K562 (cell line): ENCODE data around the gene KCNIP2. TPM values are rescaled to one million over a fixed set of nuclear protein-coding genes. Genes with fewer than 3 reads are reported as not detected.

Experiments used
- ATAC-seq: fragments of 200-7000 bp; cut with Tn5 transposase; 3 replicates; pipeline ENCODE4 v1.9.1; 2020; ENCODE audit warnings: moderate library complexity
- BruUV-seq: library from RNA; stranded (reverse); fragments of 400-500 nt; replicated peaks from 2 replicates; lab custom pipeline; 2021; lab: Mats Ljungman, UMichigan
- CTCF ChIA-PET: fragments of 300-600 bp; formaldehyde crosslinking; extraction: SDS; loops from one replicate; lab custom pipeline; 2021; ENCODE audit warnings: low intra/inter-chr PET ratio; lab: Yijun Ruan, JAX
- POLR2A ChIA-PET: fragments of 300-600, 350-650 bp; sonication (Branson Sonifier 250); formaldehyde crosslinking; extraction: SDS; loops from one replicate; lab custom pipeline; 2021; ENCODE audit warnings: antibody characterized with exemption, inconsistent platforms; lab: Yijun Ruan, JAX
- DNase-seq, 4 experiments: peaks; one replicate each; pipeline versions ENCODE4 v3.0.0 to v3.0.0-alpha.2; 2011 to 2018; ENCODE audit warnings: low spot score in 3 of 4, mixed read lengths in 3 of 4; ENCODE audit errors: extremely low read depth in 1 of 4
- FAIRE-seq: peaks from 2 replicates; lab custom pipeline; 2011; peaks lifted over from hg19 to GRCh38; lab: Jason Lieb, UNC
- H2AFZ ChIP-seq: 2 replicates; pipeline ENCODE4 v1.6.0; 2011; ENCODE audit warnings: low read depth, low read length, control low read depth, inconsistent platforms
- H3K27ac ChIP-seq: fragments of 200-600 bp; 3 replicates; pipeline ENCODE4 v1.8.0; 2011; ENCODE audit warnings: low read depth, mild to moderate bottlenecking, control low read depth, inconsistent platforms, low read length, moderate library complexity, mixed read lengths; ENCODE audit errors: extremely low read depth
- H3K27me3 ChIP-seq, 2 experiments: fragments of 300-600 bp in 1 of 2; 2 replicates in 1 of 2; 3 replicates in 1 of 2; pipeline versions ENCODE4 v1.6.0 to v1.8.0; 2011; ENCODE audit warnings: inconsistent platforms in 2 of 2, low read length in 2 of 2, mild to moderate bottlenecking in 1 of 2, mixed read lengths in 1 of 2, moderate library complexity in 1 of 2; ENCODE audit not compliant: control insufficient read depth in 2 of 2, insufficient read depth in 2 of 2
- H3K36me3 ChIP-seq: fragments of 300-600 bp; 3 replicates; pipeline ENCODE4 v1.8.0; 2011; ENCODE audit warnings: mild to moderate bottlenecking, low read length, inconsistent platforms; ENCODE audit not compliant: control insufficient read depth, insufficient read depth
- H3K4me1 ChIP-seq, 2 experiments: fragments of 200-600 bp in 1 of 2; replicated peaks in 1 of 2; 2 replicates in 1 of 2; 3 replicates in 1 of 2; pipeline versions ENCODE4 v1.5.1 to v1.8.0; 2011; ENCODE audit warnings: inconsistent platforms in 2 of 2, low read length in 2 of 2, mild to moderate bottlenecking in 1 of 2, mixed read lengths in 1 of 2, moderate library complexity in 1 of 2; ENCODE audit not compliant: control insufficient read depth in 2 of 2, insufficient read depth in 2 of 2
- H3K4me2 ChIP-seq: 2 replicates; pipeline ENCODE4 v1.6.1; 2011; ENCODE audit warnings: low read length, control low read depth, inconsistent platforms, mixed read lengths; ENCODE audit not compliant: insufficient read depth
- H3K4me3 ChIP-seq: fragments of 200-600 bp; sonication (generic), shearing (Covaris generic); 2 replicates; pipeline ENCODE4 v1.5.1; 2016; ENCODE audit warnings: control low read depth, inconsistent platforms
- H3K79me2 ChIP-seq: fragments of 200-600 bp; 3 replicates; pipeline ENCODE4 v1.8.0; 2011; ENCODE audit warnings: low read length, inconsistent platforms; ENCODE audit not compliant: control insufficient read depth, insufficient read depth
- H3K9ac ChIP-seq, 2 experiments: 2 replicates each; pipeline versions ENCODE4 v1.6.0 to v1.6.1; 2011; ENCODE audit warnings: low read depth in 2 of 2, low read length in 2 of 2, control low read depth in 1 of 2, inconsistent platforms in 1 of 2, mild to moderate bottlenecking in 1 of 2, mixed read lengths in 1 of 2; ENCODE audit not compliant: insufficient read depth in 1 of 2
- H3K9me1 ChIP-seq: one replicate; pipeline ENCODE4 v1.6.0; 2011; ENCODE audit warnings: inconsistent platforms, mild to moderate bottlenecking, low read length, moderate library complexity; ENCODE audit not compliant: control insufficient read depth, insufficient read depth
- H3K9me3 ChIP-seq: replicated peaks from 2 replicates; pipeline ENCODE4 v1.5.1; 2011; ENCODE audit warnings: low read depth, low read length, inconsistent platforms; ENCODE audit not compliant: control insufficient read depth, insufficient read depth
- H4K20me1 ChIP-seq: replicated peaks from 2 replicates; pipeline ENCODE4 v1.6.1; 2011; ENCODE audit warnings: low read length, inconsistent platforms, mixed read lengths; ENCODE audit not compliant: control insufficient read depth, insufficient read depth
- EGR1 ChIP-seq: fragments of 450-650 bp; conservative IDR thresholded peaks from 2 replicates; pipeline ENCODE4 v1.6.1; 2017; ENCODE audit warnings: mild to moderate bottlenecking
- FOXO4 ChIP-seq: fragments of 450-650 bp; formaldehyde crosslinking; IDR thresholded peaks from 2 replicates; pipeline ENCODE4 v1.4.0; 2020; ENCODE audit warnings: mild to moderate bottlenecking, moderate library complexity
- KAT7 ChIP-seq: sonication (generic); formaldehyde crosslinking; IDR thresholded peaks from 2 replicates; pipeline ENCODE4 v1.8.0; 2022; ENCODE audit warnings: missing genetic modification reagents, mild to moderate bottlenecking, borderline replicate concordance
- KLF13 ChIP-seq: fragments of 450-650 bp; IDR thresholded peaks from 2 replicates; pipeline ENCODE4 v1.6.1; 2016; ENCODE audit warnings: missing genetic modification characterization, low read depth, mild to moderate bottlenecking, missing compliant biosample characterization, moderate library complexity, borderline replicate concordance
- MITF ChIP-seq: IDR thresholded peaks from 2 replicates; pipeline ENCODE4 v1.6.1; 2014; ENCODE audit warnings: antibody characterized with exemption
- NONO ChIP-seq, 2 experiments: fragments of 200-400 bp in 1 of 2; fragments of 450-650 bp in 1 of 2; formaldehyde crosslinking in 1 of 2; IDR thresholded peaks; 2 replicates each; pipeline ENCODE4 v1.6.1; 2017; ENCODE audit warnings: low read depth in 2 of 2, mild to moderate bottlenecking in 2 of 2, moderate library complexity in 2 of 2, low read length in 1 of 2
- RBBP5 ChIP-seq: fragments of 200-600 bp; sonication (generic); IDR thresholded peaks from 2 replicates; pipeline ENCODE4 v1.6.1; 2012; ENCODE audit warnings: borderline replicate concordance, mild to moderate bottlenecking, low read length, control low read depth, inconsistent platforms; ENCODE audit not compliant: insufficient read depth, poor library complexity, severe bottlenecking
- TFE3 ChIP-seq: fragments of 450-650 bp; formaldehyde crosslinking; IDR thresholded peaks from 2 replicates; pipeline ENCODE4 v1.4.0; 2020; ENCODE audit warnings: mild to moderate bottlenecking, mixed read lengths
- ZBTB49 ChIP-seq: sonication (generic); formaldehyde crosslinking; IDR thresholded peaks from 2 replicates; pipeline ENCODE4 v1.8.0; 2022; ENCODE audit warnings: missing genetic modification reagents, mild to moderate bottlenecking, borderline replicate concordance
- ZFX ChIP-seq: sonication (generic); formaldehyde crosslinking; IDR thresholded peaks from 2 replicates; pipeline ENCODE4 v1.8.0; 2022; ENCODE audit warnings: mild to moderate bottlenecking, missing genetic modification reagents, moderate library complexity
- ZKSCAN1 ChIP-seq: fragments of 150-350 bp; IDR thresholded peaks from 2 replicates; pipeline ENCODE4 v1.6.1; 2016; ENCODE audit warnings: low read depth, low read length
- ZNF785 ChIP-seq: fragments of 250-450 bp; sonication (Bioruptor Pico); IDR thresholded peaks from 2 replicates; pipeline ENCODE4 v1.4.0; 2020; ENCODE audit warnings: mild to moderate bottlenecking
- WGBS: fragments of 100-300 bp; shearing (Covaris generic); methylation state at CpG from one replicate; pipeline ENCODE4 v1.1.6; 2016; ENCODE audit warnings: low coverage, mixed read lengths; ENCODE audit not compliant: insufficient coverage; ENCODE audit errors: missing lambda C conversion rate; 5-methylcytosine and 5-hydroxymethylcytosine counted together
- in situ Hi-C: fragments of 300-500 bp; cut with MboI; formaldehyde crosslinking; loops from 4 replicates; pipeline ENCODE4 v1.15.0; 2018; ENCODE audit warnings: inconsistent platforms, mixed read lengths
- intact Hi-C: fragments of 100-400 bp; cut with micrococcal nuclease; formaldehyde crosslinking; loops from 2 replicates; pipeline ENCODE4 v1.14.2; 2022
- polyA plus RNA-seq, 8 experiments: library from polyadenylated mRNA; depleted of rRNA in 4 of 8; stranded (reverse) in 5 of 8; unstranded in 3 of 8; fragments of >200 nt; fragmentation: Nextera tagmentation in 2 of 8; fragmentation: Illumina TruSeq in 1 of 8; extraction: Ambion mirVana in 2 of 8; extraction: Trizol in 1 of 8; gene quantifications; 2 replicates each; pipeline versions ENCODE4 v1.2.1 to v1.2.3, GENCODE V29; 2011 to 2014; ENCODE audit warnings: inconsistent platforms in 1 of 8, missing spikeins in 1 of 8
- total RNA-seq, 7 experiments: library from RNA; depleted of rRNA in 6 of 7; stranded (reverse); fragments of >200 nt in 6 of 7; fragmentation: Illumina TruSeq in 2 of 7; extraction: Trizol in 2 of 7; gene quantifications; 2 replicates each; pipeline versions ENCODE4 v1.2.1 to v1.2.3, GENCODE V29; 2011 to 2021; ENCODE audit warnings: low replicate concordance in 1 of 7

KCNIP2 gene
- total and polyA plus RNA-seq, 9 of the 15 experiments (the other 6 are each of a cell fraction or from before 2014, with no cell fraction given), result 2.5 to 7.6 (median 4.1) TPM

- POLR2A ChIA-PET, result interaction anchor here (0.6 to 3.7 kb wide), 2 partner anchors 11 to 256 kb away, joined by 3 to 19 read pairs; partner anchors contain the start of gene OGA
- Histone ChIP-seq H4K20me1 (0 out of 2 replicates have a peak, but pooled peaks cover 6% of the 10 kb centered on the region), H3K4me3 (no peak overlapping the region), H3K27ac (no peak overlapping the region), H3K9me1 (peaks cover 9% of the 10 kb centered on the region), H2AFZ (no peak overlapping the region), H3K36me3 (peaks cover 30% of the 10 kb centered on the region; the same call in 2 of the 3 replicates), H3K4me2 (peak overlapping the region; percentile 1; the same call in 1 of the 2 replicates), H3K27me3 (no peaks in the 10 kb centered on the region), H3K4me1 (peaks cover 47 to 59% of the 10 kb centered on the region in 2 experiments), H3K79me2 (peaks cover 18% of the 10 kb centered on the region), H3K9ac (peak overlapping the region in 1 of 2 experiments; percentile 4; a peak in 1 of 4 replicates), H3K9me3 (no peaks in the 10 kb centered on the region)
- no peak for FAIRE-seq
- WGBS, result 88% methylated on average over 7 of the region's 10 CpGs
- CTCF ChIA-PET, result no interaction called here
- in situ Hi-C loops, result loop anchor here (25.0 kb wide), 4 partner anchors 534 to 784 kb away; partner anchors contain the start of genes ACTR1A, CUEDC2 and SUFU
- DNase-seq, result peak in 2 of 4 experiments; percentile 1
- no TSS peak for BruUV-seq
- ATAC-seq, result no peak
- intact Hi-C loops, result no loop called here
- TF ChIP-seq ZKSCAN1 (no peak), KAT7 (CRISPR knock-in tag) (no peak), NONO (IDR thresholded peaks at IDR 0.05; ENCODE audit: low read depth in 2 of 2, low read length in 1 of 2) (no peak), RBBP5 (no peak), TFE3 (no peak), KLF13 (tag) (no peak), ZNF785 (CRISPR knock-in tag) (no peak), MITF (no peak), EGR1 (no peak), FOXO4 (CRISPR knock-in tag) (no peak), ZBTB49 (CRISPR knock-in tag) (no peak), ZFX (CRISPR knock-in tag) (no peak)
These were observed 15.5 kb downstream of the KCNIP2 start for GRCh38 chr10:101827919-101828600.
